Dedifferentiated amniotic fluid mesenchymal stem cell (primary cell): ENCODE measurements around the gene SPACA7.

ENCODE experiments used
- DNase-seq: peaks from one replicate; pipeline ENCODE4 v3.0.0-alpha.2; 2016; ENCODE audit errors: extremely low spot score

SPACA7 gene

GRCh38 chr13:112465251-112466131, 89.3 kb downstream of the SPACA7 start:
- DNase-seq, result no peak

GRCh38 chr13:112466132-112467058, 90.2 kb downstream of the SPACA7 start:
- DNase-seq, result no peak

DNA sequence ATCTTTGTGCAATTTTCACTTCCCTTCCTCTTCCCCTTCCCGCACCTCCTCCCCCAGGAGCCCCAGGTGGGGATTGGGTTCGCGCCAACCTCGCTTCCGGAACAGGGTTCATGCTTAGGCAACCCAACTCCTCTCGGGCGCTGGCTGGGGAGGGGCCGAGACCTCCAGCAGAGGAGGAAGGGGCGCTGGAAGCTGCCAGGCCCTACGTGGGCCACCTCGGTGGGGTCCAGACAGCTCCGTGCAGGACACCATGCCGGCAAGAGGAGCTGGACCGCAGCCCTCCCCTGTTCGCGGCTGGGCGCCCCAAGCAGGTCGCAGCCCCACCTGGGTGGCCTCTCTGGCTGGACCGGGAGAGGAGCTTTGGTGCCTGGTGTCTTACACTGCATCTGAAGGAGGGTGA, 91.1 kb downstream of the SPACA7 start:
- DNase-seq, result no peak

GRCh38 chr13:112468069-112468468, 91.9 kb downstream of the SPACA7 start:
- no peak for DNase-seq

DNA sequence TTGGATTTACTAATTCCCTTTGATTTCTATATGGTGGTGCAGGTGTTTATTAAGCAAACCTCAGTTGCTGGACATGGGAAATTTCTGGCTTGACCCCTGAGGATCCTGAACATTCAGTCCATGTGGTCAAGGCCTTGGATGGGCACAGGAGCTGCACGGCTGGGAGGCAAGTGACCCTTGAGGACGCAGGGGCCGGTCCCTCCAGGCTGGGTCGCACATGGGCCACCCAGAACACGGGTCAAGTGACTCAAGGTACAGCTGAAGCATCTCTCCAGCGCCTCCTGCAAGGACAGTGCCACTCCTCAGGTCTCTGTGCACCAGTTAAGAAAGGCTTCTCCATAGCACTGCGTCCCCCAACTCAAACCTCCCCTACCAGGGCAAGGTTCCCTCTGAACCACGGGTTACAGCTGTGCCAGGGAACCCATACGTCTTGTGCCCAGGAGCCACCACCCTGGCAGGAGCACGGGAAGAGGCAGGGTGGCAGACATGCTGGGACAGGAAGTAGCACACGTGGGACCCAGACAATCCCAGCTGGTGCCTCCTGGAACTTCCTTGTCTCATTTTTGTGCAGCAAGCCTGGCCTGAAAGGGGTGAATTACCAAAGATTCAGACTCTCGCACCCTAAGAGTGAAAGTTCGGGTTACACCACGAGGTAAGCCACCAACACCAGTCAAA, 93.1 kb downstream of the SPACA7 start:
- DNase-seq, result no peak

GRCh38 chr13:112473818-112474217, 97.7 kb downstream of the SPACA7 start:
- no peak for DNase-seq

- DNase-seq, result no peak
Observed at GRCh38 chr13:112474869-112475268, 98.7 kb downstream of the SPACA7 start.

DNA sequence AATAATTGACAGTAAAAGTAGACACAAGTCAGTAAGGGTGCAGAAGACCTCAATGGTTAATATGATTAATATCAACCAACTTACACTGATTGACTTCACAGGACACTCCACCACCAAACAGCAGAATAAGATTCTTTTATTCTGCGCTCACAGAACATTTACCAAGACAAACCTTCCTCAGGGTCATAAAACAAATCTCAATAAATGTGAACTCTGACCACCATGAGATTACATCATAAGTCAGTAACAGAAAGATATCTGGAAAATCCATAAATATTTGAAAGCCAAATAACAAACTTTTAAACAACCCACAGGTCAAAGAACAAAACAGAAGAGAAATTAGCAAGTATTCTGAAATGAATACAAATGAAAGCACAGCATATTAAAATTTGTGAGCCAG, 99.7 kb downstream of the SPACA7 start:
- no peak for DNase-seq

GRCh38 chr13:112477070-112477619, 101.0 kb downstream of the SPACA7 start:
- no peak for DNase-seq

- DNase-seq, result no peak
Observed at GRCh38 chr13:112479389-112479788, 103.2 kb downstream of the SPACA7 start.

- DNase-seq, result no peak
Observed at GRCh38 chr13:112481458-112481857, 105.3 kb downstream of the SPACA7 start.

DNA sequence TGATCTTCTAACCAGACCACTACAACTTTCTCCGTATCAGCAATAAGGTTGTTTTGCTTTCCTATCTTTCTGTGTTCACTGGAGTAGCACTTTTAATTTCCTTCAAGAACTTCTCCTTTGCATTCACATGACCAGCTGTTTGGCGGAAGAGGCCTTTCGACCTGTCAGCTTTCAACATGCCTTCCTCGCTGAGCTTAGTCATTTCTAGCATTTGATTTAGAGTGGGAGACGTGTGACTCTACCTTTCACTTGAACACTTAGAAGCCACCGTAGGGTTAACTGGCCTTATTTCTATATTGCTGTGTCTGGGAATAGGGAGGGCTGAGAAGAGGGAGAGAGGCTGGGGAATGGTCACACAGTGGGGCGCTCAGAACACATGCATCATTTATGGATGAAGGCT, 107.1 kb downstream of the SPACA7 start:
- no peak for DNase-seq
